Endothelial cell of umbilical vein (primary cell): Measurements from ENCODE around the gene CTIF. TPM values are rescaled to one million over a fixed set of nuclear protein-coding genes. Genes with fewer than 3 reads are reported as not detected.

Source experiments
- BruUV-seq: library from RNA; stranded (reverse); fragments of 400-500 nt; replicated peaks from 2 replicates; lab custom pipeline; 2021; lab: Mats Ljungman, UMichigan
- CTCF ChIA-PET: fragments of 300-600, 350-600 bp; sonication (Branson Sonifier 250); formaldehyde crosslinking; loops from one replicate; lab custom pipeline; 2021; ENCODE audit warnings: antibody characterized with exemption, inconsistent platforms; lab: Charles Lee
- POLR2A ChIA-PET: fragments of 300-600, 350-600 bp; sonication (Branson Sonifier 250); formaldehyde crosslinking; loops from one replicate; lab custom pipeline; 2021; ENCODE audit warnings: antibody characterized with exemption, inconsistent platforms; lab: Charles Lee
- DNase-seq: peaks from one replicate; pipeline ENCODE4 v3.0.0-alpha.2; 2011; ENCODE audit warnings: low read depth, low spot score
- FAIRE-seq: peaks from 2 replicates; lab custom pipeline; 2011; peaks lifted over from hg19 to GRCh38; lab: Jason Lieb, UNC
- H2AFZ ChIP-seq: 2 replicates; pipeline ENCODE4 v1.6.0; 2012; ENCODE audit warnings: low read depth, low read length, control low read depth, inconsistent platforms
- H3K27ac ChIP-seq: 2 replicates; pipeline ENCODE4 v1.5.1; 2011; ENCODE audit warnings: low read depth, mild to moderate bottlenecking, control low read depth, low read length, moderate library complexity; ENCODE audit not compliant: insufficient read depth
- H3K27me3 ChIP-seq, 2 experiments: 2 replicates each; pipeline versions ENCODE4 v1.6.0 to v1.6.1; 2011; ENCODE audit warnings: low read length in 2 of 2, mixed read lengths in 1 of 2; ENCODE audit not compliant: control insufficient read depth in 2 of 2, insufficient read depth in 2 of 2
- H3K36me3 ChIP-seq, 2 experiments: 2 replicates in 1 of 2; 3 replicates in 1 of 2; pipeline ENCODE4 v1.5.1; 2011; ENCODE audit warnings: low read length in 2 of 2, mild to moderate bottlenecking in 1 of 2, moderate library complexity in 1 of 2; ENCODE audit not compliant: control insufficient read depth in 2 of 2, insufficient read depth in 2 of 2; ENCODE audit errors: extremely low read depth in 1 of 2
- H3K4me1 ChIP-seq: 3 replicates; pipeline ENCODE4 v1.5.1; 2011; ENCODE audit warnings: mild to moderate bottlenecking, low read length; ENCODE audit not compliant: control insufficient read depth, insufficient read depth; ENCODE audit errors: extremely low read depth
- H3K4me2 ChIP-seq: 2 replicates; pipeline ENCODE4 v1.6.1; 2011; ENCODE audit warnings: low read length, control low read depth, mixed read lengths; ENCODE audit not compliant: insufficient read depth
- H3K4me3 ChIP-seq, 3 experiments: fragments of 200-600 bp in 1 of 3; sonication (generic), shearing (Covaris generic) in 1 of 3; replicated peaks in 1 of 3; 2 replicates each; pipeline ENCODE4 v1.5.1; 2011 to 2016; ENCODE audit warnings: control low read depth in 3 of 3, low read length in 3 of 3, mild to moderate bottlenecking in 2 of 3, inconsistent platforms in 1 of 3, low read depth in 1 of 3, moderate library complexity in 1 of 3; ENCODE audit not compliant: insufficient read depth in 1 of 3
- H3K79me2 ChIP-seq: 2 replicates; pipeline ENCODE4 v1.6.0; 2012; ENCODE audit warnings: low read length, inconsistent platforms; ENCODE audit not compliant: control insufficient read depth, insufficient read depth
- H3K9ac ChIP-seq: replicated peaks from 2 replicates; pipeline ENCODE3; 2011; ENCODE audit warnings: low read length, control low read depth; ENCODE audit not compliant: insufficient read depth; ENCODE audit errors: extremely low read depth
- H3K9me1 ChIP-seq: replicated peaks from 3 replicates; pipeline ENCODE4 v1.6.0; 2011; ENCODE audit warnings: mild to moderate bottlenecking, low read length; ENCODE audit not compliant: control insufficient read depth, insufficient read depth; ENCODE audit errors: extremely low read depth
- H3K9me3 ChIP-seq: replicated peaks from 2 replicates; pipeline ENCODE4 v1.5.1; 2012; ENCODE audit warnings: low read length, inconsistent platforms; ENCODE audit not compliant: control insufficient read depth, insufficient read depth
- H4K20me1 ChIP-seq: replicated peaks from 2 replicates; pipeline ENCODE3; 2011; ENCODE audit warnings: mild to moderate bottlenecking, low read length; ENCODE audit not compliant: control insufficient read depth, insufficient read depth; ENCODE audit errors: extremely low read depth
- EZH2 ChIP-seq: IDR thresholded peaks from 2 replicates; pipeline ENCODE4 v1.6.1; 2012; ENCODE audit warnings: borderline replicate concordance, low read depth, mild to moderate bottlenecking, moderate library complexity, low read length, inconsistent platforms; ENCODE audit not compliant: severe bottlenecking
- FOS ChIP-seq: IDR thresholded peaks from 2 replicates; pipeline ENCODE4 v1.6.1; 2011; ENCODE audit warnings: mild to moderate bottlenecking, low read length, moderate library complexity, borderline replicate concordance; ENCODE audit not compliant: insufficient read depth
- GATA2 ChIP-seq: IDR thresholded peaks from 2 replicates; pipeline ENCODE4 v1.7.0; 2011; ENCODE audit warnings: low read depth, mild to moderate bottlenecking, moderate library complexity, mixed read lengths, low read length; ENCODE audit not compliant: insufficient read length, insufficient read depth
- MYC ChIP-seq: IDR thresholded peaks from one replicate; pipeline ENCODE4 v1.6.1; 2011; ENCODE audit warnings: mild to moderate bottlenecking, low read depth, low read length
- POLR2A ChIP-seq: IDR thresholded peaks from 2 replicates; pipeline ENCODE4 v1.6.1; 2012; ENCODE audit warnings: low read depth, mild to moderate bottlenecking, control low read depth, low read length
- POLR2AphosphoS5 ChIP-seq: IDR thresholded peaks from 2 replicates; pipeline ENCODE4 v1.6.1; 2012; ENCODE audit warnings: low read depth, mild to moderate bottlenecking, control low read depth, low read length, moderate library complexity; ENCODE audit not compliant: insufficient read depth
- dilution Hi-C: fragments of 300-500 bp; cut with MboI; formaldehyde crosslinking; loops from one replicate; pipeline ENCODE4 v1.15.0; 2019; ENCODE audit warnings: low sequenced_read_pairs; ENCODE audit not compliant: extremely low pct_ligation_motif_present
- intact Hi-C: fragments of 100-400 bp; cut with micrococcal nuclease; formaldehyde crosslinking; loops from one replicate; pipeline ENCODE4 v1.10.0; 2022
- polyA plus RNA-seq, 4 experiments: library from polyadenylated mRNA; depleted of rRNA in 3 of 4; stranded (reverse) in 3 of 4; unstranded in 1 of 4; fragments of >200 nt; gene quantifications; 2 replicates each; pipeline versions ENCODE4 v1.2.1 to v1.2.3, GENCODE V29; 2011 to 2012; ENCODE audit warnings: missing spikeins in 1 of 4
- total RNA-seq: library from RNA; stranded (reverse); gene quantifications from 2 replicates; pipeline ENCODE4 v1.2.3, GENCODE V29; 2021
- TF ChIP-seq, protein P1 (sequence below): IDR thresholded peaks from 2 replicates; pipeline ENCODE4 v1.6.1; 2011; ENCODE audit not compliant: insufficient read depth, insufficient read length

Gene CTIF
- total and polyA plus RNA-seq, 2 donors (not counting 3 experiments of a cell fraction or from before 2014, with no cell fraction given), result 20.9 to 57.7 TPM

DNA sequence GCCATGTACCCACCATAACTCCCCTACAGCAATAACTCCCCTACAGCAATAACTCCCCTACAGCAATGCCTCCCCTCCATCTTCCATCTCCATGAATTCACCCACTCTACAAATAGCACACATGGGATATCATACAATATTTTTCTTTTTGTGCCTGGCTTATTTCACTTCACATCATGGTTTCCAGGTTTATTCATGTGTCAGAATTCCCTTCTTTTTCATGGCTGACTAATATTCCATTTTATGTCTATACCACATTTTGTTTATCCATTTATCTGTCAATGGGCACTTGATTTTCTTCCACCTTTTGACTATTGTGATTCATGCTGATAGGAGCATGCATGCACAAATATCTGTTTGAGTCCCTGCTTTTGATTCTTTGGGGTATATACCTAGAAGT is 233.6 kb downstream of the CTIF start:
- BruUV-seq, result no TSS peak
- Histone ChIP-seq H3K36me3 (no peaks in the 10 kb centered on the region), H3K27me3 (no peaks in the 10 kb centered on the region), H2AFZ (no peak overlapping the region), H3K79me2 (no peaks in the 10 kb centered on the region), H3K4me2 (no peak overlapping the region), H3K4me3 (no peak overlapping the region), H3K9ac (no peak overlapping the region), H4K20me1 (no peaks in the 10 kb centered on the region), H3K9me3 (no peaks in the 10 kb centered on the region), H3K9me1 (no peaks in the 10 kb centered on the region), H3K27ac (no peak overlapping the region), H3K4me1 (no peaks in the 10 kb centered on the region)
- dilution Hi-C loops (no loop called here), intact Hi-C loops (no loop called here)
- no peak for DNase-seq
- TF ChIP-seq GATA2 (no peak), FOS (no peak), POLR2A (no peak), MYC (no peak), EZH2 (no peak)
- TF ChIP-seq, protein P1, sequence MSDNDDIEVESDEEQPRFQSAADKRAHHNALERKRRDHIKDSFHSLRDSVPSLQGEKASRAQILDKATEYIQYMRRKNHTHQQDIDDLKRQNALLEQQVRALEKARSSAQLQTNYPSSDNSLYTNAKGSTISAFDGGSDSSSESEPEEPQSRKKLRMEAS, result no peak
- CTCF ChIA-PET, result interaction anchor here (1.0 to 1.9 kb wide), 4 partner anchors 17 to 466 kb away, joined by 3 to 8 read pairs (median 4); no protein-coding TSS in a partner anchor
- POLR2A ChIA-PET, result no interaction called here
- no peak for FAIRE-seq

DNA sequence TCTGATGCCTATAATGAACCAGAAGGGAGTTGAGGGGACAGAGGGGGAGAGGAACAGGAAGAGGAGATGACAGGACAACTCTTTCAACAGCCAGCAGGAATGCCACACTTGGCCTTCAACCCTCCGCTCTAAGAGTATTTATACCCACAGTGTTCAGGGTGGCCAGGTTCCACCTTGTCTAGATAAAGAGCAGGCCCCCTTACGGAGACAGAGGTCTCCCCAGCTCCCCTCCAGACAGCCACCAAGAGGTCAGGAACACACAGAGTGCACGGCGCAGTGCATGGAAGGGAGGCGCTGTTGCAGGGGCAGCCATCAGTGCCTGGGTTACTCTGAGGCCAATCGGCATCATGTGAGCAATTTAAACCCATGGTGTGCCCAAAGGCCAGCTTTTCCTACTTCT is 235.0 kb downstream of the CTIF start:
- H3K4me1 ChIP-seq, result no peaks in the 10 kb centered on the region
- no peak overlapping the region for H3K4me3 ChIP-seq
- H3K79me2 ChIP-seq, result no peaks in the 10 kb centered on the region
- H3K4me2 ChIP-seq, result no peak overlapping the region
- H3K9ac ChIP-seq, result no peak overlapping the region
- H3K27ac ChIP-seq, result no peak overlapping the region
- TF ChIP-seq POLR2AphosphoS5 (no peak), EZH2 (no peak)
- ChIA-PET CTCF (interaction anchor here (0.5 to 1.0 kb wide), 3 partner anchors 71 to 465 kb away, joined by 3 to 4 read pairs (median 3); no protein-coding TSS in a partner anchor), POLR2A (interaction anchor here (0.7 kb wide), 1 partner anchor 944 kb away, joined by 5 read pairs; no protein-coding TSS in a partner anchor)
- intact Hi-C loops (no loop called here), dilution Hi-C loops (no loop called here)
- no peaks in the 10 kb centered on the region for H4K20me1 ChIP-seq
- H3K9me3 ChIP-seq, result no peaks in the 10 kb centered on the region
- no peaks in the 10 kb centered on the region for H3K9me1 ChIP-seq
- BruUV-seq, result no TSS peak
- no peak overlapping the region for H2AFZ ChIP-seq
- H3K27me3 ChIP-seq, result no peaks in the 10 kb centered on the region
- DNase-seq, result no peak
- H3K36me3 ChIP-seq, result no peaks in the 10 kb centered on the region
- FAIRE-seq, result no peak
